Dermis blood vessel endothelial cell (primary cell): Measurements from ENCODE around the gene DUSP8. TPM values are rescaled to one million over a fixed set of nuclear protein-coding genes. Genes with fewer than 3 reads are reported as not detected.
"Not testable (repeated sequence)": the region's sequence is repeated elsewhere in the genome, so short reads cannot be mapped to it uniquely, and the experiment has no call there.

ENCODE experiments used
- DNase-seq: peaks from one replicate; pipeline ENCODE4 v3.0.0; 2010
- total RNA-seq: library from RNA; depleted of rRNA; stranded (reverse); fragments of >200 nt; gene quantifications from 2 replicates; pipeline ENCODE4 v1.2.3, GENCODE V29; 2014

The DUSP8 gene
- total RNA-seq, 1 donor from 2014 or later: 1.2 TPM

DNA sequence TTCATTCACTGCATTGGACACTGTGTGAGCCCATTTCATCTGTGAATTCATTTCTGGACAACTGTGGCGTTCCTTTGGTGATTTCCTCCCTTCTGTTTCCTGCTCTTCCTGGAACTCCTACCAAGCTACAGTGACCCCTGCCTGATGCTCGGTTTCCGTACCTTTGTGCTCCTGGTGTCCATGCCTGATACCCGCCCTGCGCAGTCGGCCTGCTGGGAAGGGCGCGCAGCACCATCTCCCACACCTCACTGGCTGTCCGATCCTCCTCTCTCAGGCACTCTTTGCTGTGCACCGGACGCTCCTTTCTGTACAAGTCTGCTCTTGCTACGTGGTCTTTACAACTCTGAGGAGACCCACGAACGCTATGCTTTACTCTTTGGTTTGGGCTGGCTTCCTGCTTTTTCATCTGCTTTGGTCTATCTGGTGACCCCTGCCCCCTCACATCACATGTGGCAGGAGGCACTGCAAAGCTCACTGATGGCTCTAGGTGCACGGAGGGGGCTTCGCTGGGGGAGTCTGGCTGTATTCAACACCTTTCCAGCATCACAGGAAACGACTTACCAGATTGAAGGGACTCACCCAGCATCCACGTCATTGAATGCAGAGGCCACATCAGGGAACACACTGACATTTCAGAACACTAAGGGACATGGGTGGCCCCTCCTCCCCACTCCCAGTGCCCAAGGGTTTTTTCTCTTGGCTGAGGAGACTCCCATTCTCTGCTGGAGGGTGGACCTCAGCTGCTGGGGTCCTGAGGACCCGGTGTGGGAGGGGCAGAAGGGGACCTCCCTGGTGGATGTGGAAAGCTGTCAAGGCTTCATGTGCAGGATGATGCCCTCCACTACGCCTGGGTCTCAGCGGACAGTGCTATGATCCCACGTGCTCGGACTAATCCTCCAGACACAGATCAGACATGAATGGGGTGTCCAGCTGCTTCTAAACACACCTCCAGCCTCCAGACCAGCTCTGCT is 58.5 kb downstream of the DUSP8 start:
- DNase-seq: peak; percentile 64

DNA sequence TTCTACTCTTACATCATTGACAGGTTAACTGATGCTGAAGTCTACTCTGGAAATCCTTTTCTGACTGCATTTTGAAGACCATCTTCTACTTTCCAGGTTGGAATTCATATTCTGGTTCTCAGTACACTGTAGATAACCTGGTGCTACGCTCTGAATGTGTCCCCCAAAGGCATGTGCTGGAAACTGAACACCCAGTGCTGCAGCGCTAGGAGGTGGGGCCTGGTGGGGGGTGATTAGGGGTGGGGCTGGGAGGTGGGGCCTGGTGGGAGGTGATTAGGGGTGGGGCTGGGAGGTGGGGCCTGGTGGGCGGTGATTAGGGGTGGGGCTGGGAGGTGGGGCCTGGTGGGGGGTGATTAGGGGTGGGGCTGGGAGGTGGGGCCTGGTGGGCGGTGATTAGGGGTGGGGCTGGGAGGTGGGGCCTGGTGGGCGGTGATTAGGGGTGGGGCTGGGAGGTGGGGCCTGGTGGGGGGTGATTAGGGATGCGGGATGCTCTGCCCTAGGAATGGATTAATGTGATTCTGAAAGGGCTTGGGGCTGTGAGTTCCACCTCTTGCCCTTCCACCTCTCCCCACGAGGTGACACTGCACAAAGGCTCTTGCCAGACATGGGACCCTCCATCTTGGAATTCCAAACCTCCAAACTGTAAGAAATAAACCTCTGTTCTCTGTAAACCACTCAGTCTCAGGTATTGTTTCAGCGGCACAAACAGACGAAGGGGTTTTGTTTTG is 59.4 kb downstream of the DUSP8 start:
- DNase-seq: not testable (repeated sequence)

DNA sequence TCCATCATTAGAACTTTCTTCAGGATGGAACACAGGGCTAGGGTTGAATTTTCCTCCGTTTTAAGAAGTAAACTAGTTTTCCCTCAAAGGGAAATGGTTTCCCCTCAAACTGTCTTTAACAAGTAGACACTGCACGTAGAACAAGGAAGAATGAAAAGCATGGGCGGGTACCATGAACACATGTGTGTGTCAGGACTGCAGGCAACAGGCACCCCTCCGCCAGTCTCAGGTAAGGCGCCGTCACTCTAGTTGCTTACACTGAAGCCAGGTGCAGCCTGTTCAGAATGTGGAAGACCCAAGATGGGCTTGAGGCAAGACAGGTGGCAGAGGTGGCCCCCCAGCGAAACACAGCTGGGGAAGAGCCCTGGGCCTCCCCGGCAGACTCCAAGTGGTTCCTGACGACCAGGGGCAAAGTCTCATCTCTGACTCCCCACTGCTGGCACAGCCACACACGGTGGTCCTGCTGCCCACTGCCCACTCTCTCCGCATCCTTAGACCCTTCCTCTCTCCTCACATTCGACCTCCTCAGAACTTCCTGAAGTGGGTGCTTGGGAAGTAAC is 60.1 kb downstream of the DUSP8 start:
- no peak for DNase-seq

DNA sequence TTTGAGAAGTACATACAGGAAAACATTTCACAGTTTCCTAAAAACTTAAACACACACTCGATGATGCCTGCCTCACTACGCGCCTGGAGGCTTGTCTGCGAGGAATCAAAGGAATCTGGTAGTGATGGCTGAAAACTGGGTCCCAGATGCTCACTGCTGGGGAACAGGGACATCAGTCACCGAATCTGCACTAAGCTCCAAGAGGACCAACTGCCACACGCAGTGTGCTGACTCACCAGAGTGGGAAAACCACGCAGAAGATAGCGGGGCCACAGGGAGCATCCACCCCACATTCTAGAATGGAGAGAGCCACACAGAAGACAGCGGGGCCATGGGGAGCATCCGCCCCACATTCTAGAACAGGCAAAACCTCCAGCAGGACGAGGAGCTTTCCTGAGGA is 61.1 kb downstream of the DUSP8 start:
- no peak for DNase-seq

DNA sequence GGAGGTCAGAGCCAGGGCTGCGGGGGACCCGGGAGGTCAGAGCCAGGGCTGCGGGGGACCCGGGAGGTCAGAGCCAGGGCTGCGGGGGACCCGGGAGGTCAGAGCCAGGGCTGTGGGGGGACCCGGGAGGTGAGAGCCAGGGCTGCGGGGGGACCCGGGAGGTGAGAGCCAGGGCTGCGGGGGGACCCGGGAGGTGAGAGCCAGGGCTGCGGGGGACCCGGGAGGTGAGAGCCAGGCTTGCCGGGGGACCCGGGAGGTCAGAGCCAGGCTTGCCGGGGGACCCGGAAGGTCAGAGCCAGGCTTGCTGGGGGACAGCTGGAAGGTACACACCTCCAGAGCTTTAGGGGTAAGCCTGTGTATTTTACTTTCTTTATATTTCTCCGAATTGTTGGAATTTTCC is 61.7 kb downstream of the DUSP8 start:
- not testable (repeated sequence) for DNase-seq

DNA sequence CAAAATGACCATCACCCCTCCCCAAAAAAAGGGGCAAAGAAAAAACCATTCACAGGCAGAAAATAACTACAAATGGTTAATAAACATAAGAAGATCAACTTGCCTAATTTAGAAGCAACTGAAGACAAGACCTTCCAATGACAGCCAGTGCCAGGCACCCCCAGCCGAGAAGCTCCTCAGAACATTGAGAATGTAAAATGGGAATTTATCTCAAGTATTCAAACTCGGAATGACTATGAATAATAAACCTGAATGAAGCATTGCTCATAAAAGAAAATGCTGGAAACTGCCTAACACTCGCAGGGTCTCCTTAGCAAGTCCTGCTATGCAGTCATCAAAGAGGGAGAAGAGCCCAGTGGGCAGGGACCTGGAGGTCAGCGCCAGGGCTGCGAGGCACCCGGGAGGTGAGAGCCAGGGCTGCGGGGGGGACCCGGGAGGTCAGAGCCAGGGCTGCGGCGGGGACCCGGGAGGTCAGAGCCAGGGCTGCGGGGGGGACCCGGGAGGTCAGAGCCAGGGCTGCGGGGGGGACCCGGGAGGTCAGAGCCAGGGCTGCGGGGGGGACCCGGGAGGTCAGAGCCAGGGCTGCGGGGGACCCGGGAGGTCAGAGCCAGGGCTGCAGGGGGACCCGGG is 62.3 kb downstream of the DUSP8 start:
- DNase-seq: no peak

DNA sequence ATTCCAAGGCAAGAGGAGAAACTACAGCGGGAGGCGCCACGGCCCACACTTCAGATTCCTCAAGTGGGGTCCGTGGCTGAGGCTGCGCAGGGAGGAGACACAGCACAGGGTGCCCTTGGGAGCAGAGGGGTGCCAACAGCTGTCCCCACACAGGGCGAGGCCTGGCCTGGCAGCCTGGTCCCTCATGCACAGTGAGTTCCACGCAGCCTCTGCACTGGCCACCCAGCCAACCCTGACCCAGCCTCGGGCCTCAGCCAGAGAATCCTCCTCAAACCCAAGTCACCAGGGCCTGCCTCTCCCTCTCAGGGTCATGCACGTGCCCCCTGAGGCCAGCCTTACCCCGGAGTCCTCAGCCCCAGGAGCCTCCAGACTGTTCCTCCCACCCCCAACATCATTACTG is 63.1 kb downstream of the DUSP8 start:
- DNase-seq: no peak

DNA sequence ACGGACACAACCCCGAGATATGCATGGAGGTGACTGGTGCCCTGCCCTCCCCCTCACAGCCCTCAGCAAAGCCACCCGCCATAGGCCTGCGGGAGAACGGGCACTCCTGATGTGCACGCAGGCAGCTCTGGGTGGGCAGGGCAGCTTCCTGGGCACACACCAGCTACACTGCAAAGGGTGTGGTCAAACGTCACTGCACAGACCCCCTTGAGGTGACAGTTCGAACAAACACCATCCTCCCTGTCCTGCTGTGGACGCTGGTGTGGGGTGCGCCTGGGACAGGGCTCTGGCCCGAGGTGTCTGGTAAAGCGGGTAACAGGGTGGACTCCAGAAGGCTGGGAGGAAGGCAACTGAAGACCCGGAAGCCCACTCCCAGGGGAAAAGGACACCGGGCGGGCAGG is 63.6 kb downstream of the DUSP8 start:
- DNase-seq: no peak

DNA sequence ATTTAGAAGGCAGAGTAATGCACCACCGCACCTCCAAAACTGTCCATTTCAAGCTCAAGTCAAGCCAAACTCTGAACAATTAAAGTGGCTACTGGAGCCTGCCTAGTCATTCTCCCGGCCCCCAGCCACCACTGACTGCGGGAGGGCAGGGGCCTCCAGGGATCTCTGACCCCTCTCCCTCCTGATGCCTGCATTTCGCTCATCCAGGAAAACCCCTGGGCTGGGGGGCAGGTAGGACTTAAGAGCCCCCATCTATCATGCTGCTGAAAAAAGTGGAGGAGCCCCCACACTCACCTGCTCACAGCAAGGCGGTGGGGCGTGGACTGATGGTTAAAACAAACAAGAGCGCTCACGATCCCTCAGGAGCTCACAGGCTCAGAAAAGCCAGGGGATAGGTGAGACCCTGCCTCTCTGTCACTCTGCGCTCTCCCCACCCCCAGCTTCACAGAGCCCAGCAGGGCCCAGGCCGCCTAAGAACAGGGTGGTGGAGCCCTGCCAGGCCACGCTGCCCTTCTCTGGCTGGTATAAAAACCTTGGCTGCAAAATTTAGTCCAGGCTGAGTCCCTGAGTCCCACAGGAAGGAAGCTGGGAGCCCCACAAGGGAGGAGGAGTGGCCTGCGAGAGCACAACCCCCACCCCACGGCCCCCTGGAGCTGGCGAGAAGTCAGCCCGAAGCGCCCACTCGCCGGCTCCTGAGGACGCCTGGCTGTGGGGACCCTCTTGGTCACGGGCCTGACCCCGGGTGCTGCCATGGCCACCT is 64.5 kb downstream of the DUSP8 start:
- no peak for DNase-seq

DNA sequence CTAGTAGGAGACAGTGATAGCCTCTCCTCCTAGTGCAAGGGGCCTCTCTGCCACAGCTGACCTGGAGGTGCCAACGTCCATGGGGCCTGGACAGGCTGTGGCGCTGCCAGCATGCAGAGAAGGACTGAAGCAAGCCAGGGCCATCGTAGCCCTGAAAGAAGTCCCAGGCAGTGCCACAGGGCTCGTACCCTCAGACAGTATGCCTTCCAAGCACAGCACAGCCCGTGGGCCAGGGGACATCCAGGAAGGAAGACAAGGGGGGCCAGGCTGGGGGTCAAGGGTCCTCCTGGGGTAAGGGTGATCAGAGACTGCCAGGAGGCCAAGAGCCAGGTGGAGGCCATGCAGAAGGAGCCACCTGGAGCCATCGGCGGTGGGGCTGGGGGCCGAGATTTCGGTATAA is 65.1 kb downstream of the DUSP8 start:
- no peak for DNase-seq

DNA sequence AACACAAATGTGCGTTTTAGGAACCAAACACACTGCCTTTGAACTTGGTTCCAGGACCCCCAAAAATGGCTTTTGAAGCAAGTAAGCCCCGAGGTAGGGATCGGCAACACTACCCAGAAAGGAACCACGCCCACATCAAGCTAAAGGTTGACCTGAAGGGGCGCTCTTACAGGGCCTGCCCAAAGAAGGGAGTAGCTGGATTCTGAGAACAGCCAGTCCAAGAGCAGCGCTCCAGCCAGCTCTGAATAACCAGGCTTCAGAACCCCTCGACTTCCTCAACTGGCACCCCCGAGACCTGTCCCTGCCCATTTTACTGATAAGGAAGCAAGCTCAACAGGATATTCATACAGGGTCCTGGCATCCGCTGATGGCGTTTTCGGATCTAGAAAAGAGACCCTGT is 66.6 kb downstream of the DUSP8 start:
- DNase-seq: no peak

DNA sequence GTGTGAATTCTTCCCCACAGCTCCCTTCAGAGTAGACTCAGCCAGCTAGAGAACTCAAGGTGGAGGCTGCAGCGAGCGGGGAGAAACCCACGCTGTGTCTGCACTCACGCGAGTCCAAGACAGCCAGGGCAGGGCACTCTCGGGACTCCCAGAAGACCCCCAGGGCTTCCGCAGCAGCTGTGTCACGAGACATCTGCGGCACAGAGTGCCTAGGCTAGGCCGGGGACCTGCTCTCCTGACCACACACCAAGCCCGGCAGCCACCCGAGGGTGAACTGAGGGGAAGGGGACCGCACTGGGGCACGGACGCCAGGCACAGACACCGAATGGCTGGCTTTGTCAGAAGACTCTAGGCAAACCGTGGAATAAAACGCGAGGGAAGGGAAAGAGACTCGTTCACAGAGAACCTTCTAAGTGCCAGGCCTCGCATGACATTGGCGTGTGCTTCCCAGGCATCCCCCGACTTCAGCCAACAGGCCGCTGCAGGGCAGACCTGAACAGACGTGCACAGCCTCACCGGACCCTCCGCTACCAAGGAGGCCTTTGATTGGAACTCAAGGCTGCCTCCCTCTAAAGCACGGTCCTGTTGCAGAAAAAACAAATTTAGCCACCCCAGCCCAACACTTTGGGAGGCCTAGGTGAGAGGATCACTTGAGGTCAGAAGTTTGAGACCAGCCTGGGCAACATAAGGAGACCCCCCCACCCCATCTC is 67.3 kb downstream of the DUSP8 start:
- no peak for DNase-seq

DNA sequence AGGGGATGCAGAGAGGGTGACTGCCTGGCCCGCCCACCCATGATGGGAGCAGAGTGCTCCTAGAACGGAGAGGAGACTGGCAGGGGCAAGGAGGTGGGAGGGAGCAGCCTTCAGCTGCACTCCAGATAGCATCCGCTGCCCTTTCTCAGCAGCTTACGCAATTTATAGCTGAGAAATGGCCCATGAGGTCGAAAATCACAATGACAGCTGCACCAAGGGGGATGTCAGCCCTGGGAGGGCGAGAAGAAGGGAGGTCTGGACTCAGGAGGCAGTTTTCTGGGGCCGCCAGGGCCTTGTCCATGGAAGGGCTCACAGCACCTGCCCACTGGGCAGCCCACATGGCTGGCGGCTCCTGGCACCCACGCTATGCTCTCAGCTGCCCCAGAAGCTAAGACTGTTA is 67.9 kb downstream of the DUSP8 start:
- DNase-seq: no peak

Other genes with a start within 250 kb of the DUSP8 start
- 0.23 and 0.51 TPM in 2 replicates for gene BRSK2, start 182.3 kb downstream of the DUSP8 start, total RNA-seq
- 44.6 and 47.0 TPM in 2 replicates for gene MOB2, start 85.5 kb downstream of the DUSP8 start, total RNA-seq
- gene KRTAP5-1, start 13.0 kb upstream of the DUSP8 start, total RNA-seq: not detected in 2 replicates
- gene KRTAP5-2, start 26.0 kb upstream of the DUSP8 start, total RNA-seq: not detected in 2 replicates
- not detected in 2 replicates for gene KRTAP5-3, start 36.2 kb upstream of the DUSP8 start, total RNA-seq
- gene KRTAP5-4, start 49.9 kb upstream of the DUSP8 start, total RNA-seq: not detected in 2 replicates
- not detected in 2 replicates for gene KRTAP5-5, start 57.5 kb upstream of the DUSP8 start, total RNA-seq
- 0.28 TPM in 1 of 2 replicates, not detected in the other for gene KRTAP5-6, start 124.9 kb upstream of the DUSP8 start, total RNA-seq
- gene IFITM10, start 178.3 kb upstream of the DUSP8 start, total RNA-seq: 0.33 and 1.5 TPM in 2 replicates
- 383 and 407 TPM in 2 replicates for gene CTSD, start 191.7 kb upstream of the DUSP8 start, total RNA-seq